Body of pancreas (tissue), 4 donors: ENCODE results near the gene SNIP1. TPM values are rescaled to one million over a fixed set of nuclear protein-coding genes. Genes with fewer than 3 reads are reported as not detected.

ENCODE experiments used
- ATAC-seq: fragments of 150-250 bp; one replicate; pipeline ENCODE4 v1.9.1; 2016
- DNase-seq, 4 donors: peaks; one replicate each; pipeline ENCODE4 v3.0.0-alpha.2; 2019
- H3K27ac ChIP-seq, 4 donors: fragments of 200-600 bp; sonication (generic); 1 replicate in 3 of 4; 2 replicates in 1 of 4; pipeline versions ENCODE4 v1.5.1 to v1.6.1; 2016 to 2019; ENCODE audit warnings: mild to moderate bottlenecking in 1 of 4, mixed read lengths in 1 of 4, moderate library complexity in 1 of 4
- H3K27me3 ChIP-seq, 2 donors: fragments of 200-600 bp; sonication (generic); one replicate each; pipeline ENCODE4 v1.6.0; 2016; ENCODE audit warnings: mild to moderate bottlenecking in 1 of 2
- H3K36me3 ChIP-seq, 2 donors: fragments of 200-600 bp; sonication (generic); replicated peaks in 1 of 2; 2 replicates each; pipeline ENCODE4 v1.5.1; 2016; ENCODE audit warnings: low read depth in 2 of 2; ENCODE audit not compliant: insufficient read depth in 1 of 2
- H3K4me1 ChIP-seq: fragments of 200-600 bp; sonication (generic); one replicate; pipeline ENCODE4 v1.6.0; 2016
- H3K4me3 ChIP-seq, 2 donors: fragments of 200-600 bp; sonication (generic); 1 replicate in 1 of 2; 2 replicates in 1 of 2; pipeline ENCODE4 v1.5.1; 2016 to 2019
- H3K9me3 ChIP-seq, 3 donors: fragments of 200-600 bp; sonication (generic); 1 replicate in 2 of 3; 2 replicates in 1 of 3; pipeline ENCODE4 v1.5.1; 2016
- CTCF ChIP-seq, 7 experiments: fragments of 450-650 bp in 4 of 7; fragments of 200-600 bp in 3 of 7; sonication (generic) in 3 of 7; IDR thresholded peaks; one replicate each; pipeline ENCODE4 v1.5.1; 2016 to 2019; ENCODE audit warnings: antibody characterized with exemption in 7 of 7
- POLR2A ChIP-seq, 3 donors: fragments of 450-650 bp; IDR thresholded peaks; one replicate each; pipeline ENCODE4 v1.6.1; 2016; ENCODE audit warnings: antibody characterized with exemption in 3 of 3, mild to moderate bottlenecking in 2 of 3
- WGBS, 2 donors: methylation state at CpG; one replicate each; pipeline ENCODE4 v1.1.5; 2017; 5-methylcytosine and 5-hydroxymethylcytosine counted together
- intact Hi-C: fragments of 100-400 bp; cut with DNase I; formaldehyde crosslinking; loops from one replicate; pipeline ENCODE4 v1.15.1; 2023
- total RNA-seq, 2 donors: library from RNA; depleted of rRNA; stranded (reverse); fragments of >200 nt; gene quantifications; one replicate each; pipeline ENCODE4 v1.1.0, GENCODE V29; 2016

The SNIP1 gene
- total RNA-seq, 2 donors from 2014 or later = 7.0 to 33.9 TPM

DNA sequence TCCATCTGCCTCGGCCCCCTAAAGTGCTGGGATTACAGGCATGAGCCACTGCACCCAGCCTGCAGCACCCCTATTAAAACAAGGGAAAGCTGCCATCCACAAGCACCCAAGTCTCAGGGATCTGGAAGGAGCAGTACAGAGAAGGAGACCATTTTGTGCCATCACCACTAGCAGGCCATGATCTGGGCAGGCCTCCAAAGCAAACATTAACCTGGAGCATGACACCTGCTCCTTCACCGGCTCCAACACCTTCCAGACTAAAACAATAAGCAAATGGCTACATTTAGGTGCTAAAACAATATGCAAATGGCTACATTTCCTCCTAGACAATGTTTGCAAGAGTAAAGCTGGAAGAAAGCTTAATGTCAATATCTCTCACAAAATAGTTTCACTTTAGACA is 56.3 kb downstream of the SNIP1 start:
- WGBS, 2 donors = 45 to 48% methylated on average over 2 of the region's 2 CpGs
- H3K36me3 ChIP-seq = peaks cover 0 to 4% of the 10 kb centered on the region in 2 donors
- peak overlapping the region in 3 of 4 donors; percentile 50 to 61 (median 57) for H3K27ac ChIP-seq
- intact Hi-C loops = no loop called here
- TF ChIP-seq POLR2A (IDR thresholded peaks at IDR 0.05) (no peak), CTCF (IDR thresholded peaks at IDR 0.05) (peak in 1 of 7 experiments; percentile 6)
- no peaks in the 10 kb centered on the region for H3K27me3 ChIP-seq
- DNase-seq = peak; percentile 82 to 92 (median 86)
- ATAC-seq = peak; percentile 80
- no peak overlapping the region for H3K4me3 ChIP-seq
- H3K4me1 ChIP-seq = peaks cover 29% of the 10 kb centered on the region
- H3K9me3 ChIP-seq = no peaks in the 10 kb centered on the region

- intact Hi-C loops = no loop called here
- Histone ChIP-seq H3K4me3 (no peak overlapping the region), H3K9me3 (no peaks in the 10 kb centered on the region), H3K4me1 (peaks cover 29% of the 10 kb centered on the region), H3K27ac (no peak overlapping the region), H3K27me3 (no peaks in the 10 kb centered on the region), H3K36me3 (peaks cover 0 to 3% of the 10 kb centered on the region in 2 donors)
- ATAC-seq = no peak
- DNase-seq = no peak
- no peak for TF ChIP-seq POLR2A (IDR thresholded peaks at IDR 0.05)
- TF ChIP-seq CTCF (IDR thresholded peaks at IDR 0.05) = no peak
- 22 to 45% methylated on average over 1 of the region's 1 CpG for WGBS, 2 donors
Observed at GRCh38 chr1:37495875-37496274, 58.2 kb downstream of the SNIP1 start.

GRCh38 chr1:37493336-37494098 is 60.6 kb downstream of the SNIP1 start:
- intact Hi-C loops = no loop called here
- DNase-seq (no peak), ATAC-seq (no peak)
- peaks cover 0 to 6% of the 10 kb centered on the region in 2 donors for H3K36me3 ChIP-seq
- TF ChIP-seq POLR2A (IDR thresholded peaks at IDR 0.05) (no peak), CTCF (IDR thresholded peaks at IDR 0.05) (no peak)
- H3K27me3 ChIP-seq = no peaks in the 10 kb centered on the region
- WGBS, 2 donors = 83 to 85% methylated on average over 2 of the region's 2 CpGs
- no peaks in the 10 kb centered on the region for H3K9me3 ChIP-seq
- H3K4me1 ChIP-seq = peaks cover 15% of the 10 kb centered on the region
- no peak overlapping the region for H3K27ac ChIP-seq
- H3K4me3 ChIP-seq = no peak overlapping the region

DNA sequence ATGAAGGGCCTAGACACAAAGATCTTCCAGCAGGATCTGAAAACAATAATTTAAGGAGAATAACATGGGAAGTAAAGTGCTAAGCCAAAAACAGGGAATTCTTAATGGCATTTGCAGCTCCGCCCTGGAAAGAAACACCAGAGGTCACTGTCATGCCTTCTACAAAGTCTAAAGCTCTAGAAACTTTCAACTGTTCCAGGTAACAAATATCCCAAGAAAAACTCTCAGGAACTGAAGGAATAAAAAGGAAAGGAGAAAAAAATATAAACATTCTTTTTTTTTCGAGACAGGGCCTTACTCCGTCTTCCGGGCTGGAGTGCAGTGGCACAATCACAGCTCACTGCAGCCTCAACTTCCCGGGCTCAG is 66.5 kb downstream of the SNIP1 start:
- WGBS, 2 donors = 79 to 81% methylated on average over 5 of the region's 5 CpGs
- Histone ChIP-seq H3K4me1 (peaks cover 48% of the 10 kb centered on the region), H3K9me3 (no peaks in the 10 kb centered on the region), H3K4me3 (no peak overlapping the region), H3K36me3 (peaks cover 6 to 11% of the 10 kb centered on the region in 2 donors), H3K27me3 (no peaks in the 10 kb centered on the region), H3K27ac (peak overlapping the region in 2 of 4 donors; percentile 57 to 97)
- TF ChIP-seq POLR2A (IDR thresholded peaks at IDR 0.05) = no peak
- TF ChIP-seq CTCF (IDR thresholded peaks at IDR 0.05) = no peak
- intact Hi-C loops = loop anchor here (5.0 kb wide), 1 partner anchor 35 kb away; no protein-coding TSS in a partner anchor
- DNase-seq (no peak), ATAC-seq (no peak)
